OCI-LY3 (cell line): ENCODE data around the gene PREX1.

Source experiments
- EZH2phosphoT487 ChIP-seq: fragments of 200-600 bp; shearing (Covaris generic); IDR thresholded peaks from 2 replicates; pipeline ENCODE4 v1.6.1; 2018; ENCODE audit warnings: antibody characterized with exemption, mixed run types, low read depth
- TF ChIP-seq, protein P1 (sequence below): fragments of 200-600, 300-600 bp; sonication (generic); IDR thresholded peaks from 2 replicates; pipeline ENCODE4 v1.5.1; 2014; ENCODE audit warnings: antibody characterized with exemption, low read length, low read depth

DNA sequence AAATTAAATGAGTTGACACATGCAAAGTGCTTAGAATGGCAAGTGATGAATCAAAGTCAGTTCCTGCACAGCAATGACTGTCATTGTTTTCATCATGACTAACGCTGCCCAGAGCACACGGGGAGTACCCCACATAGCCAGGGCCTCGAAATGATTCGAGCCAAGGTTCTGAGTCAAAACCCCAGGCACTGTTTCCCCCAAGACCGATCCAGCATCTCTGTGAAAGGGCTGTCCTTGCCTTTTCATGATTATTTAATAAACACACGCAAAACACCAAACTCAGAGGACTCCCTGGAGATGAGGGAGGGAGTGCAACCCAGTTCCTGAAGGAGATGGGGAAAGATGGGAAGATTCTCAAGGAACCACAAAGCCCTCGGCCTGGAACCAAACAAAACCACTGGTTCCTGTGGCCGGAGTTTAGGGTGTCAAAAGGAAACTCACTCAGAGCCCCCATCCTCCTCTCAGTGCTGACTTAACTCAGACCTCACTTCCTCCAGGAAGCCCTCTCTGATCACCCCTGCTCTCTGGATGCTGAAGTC lies 3.8 kb downstream of the PREX1 start:
- TF ChIP-seq, protein P1, sequence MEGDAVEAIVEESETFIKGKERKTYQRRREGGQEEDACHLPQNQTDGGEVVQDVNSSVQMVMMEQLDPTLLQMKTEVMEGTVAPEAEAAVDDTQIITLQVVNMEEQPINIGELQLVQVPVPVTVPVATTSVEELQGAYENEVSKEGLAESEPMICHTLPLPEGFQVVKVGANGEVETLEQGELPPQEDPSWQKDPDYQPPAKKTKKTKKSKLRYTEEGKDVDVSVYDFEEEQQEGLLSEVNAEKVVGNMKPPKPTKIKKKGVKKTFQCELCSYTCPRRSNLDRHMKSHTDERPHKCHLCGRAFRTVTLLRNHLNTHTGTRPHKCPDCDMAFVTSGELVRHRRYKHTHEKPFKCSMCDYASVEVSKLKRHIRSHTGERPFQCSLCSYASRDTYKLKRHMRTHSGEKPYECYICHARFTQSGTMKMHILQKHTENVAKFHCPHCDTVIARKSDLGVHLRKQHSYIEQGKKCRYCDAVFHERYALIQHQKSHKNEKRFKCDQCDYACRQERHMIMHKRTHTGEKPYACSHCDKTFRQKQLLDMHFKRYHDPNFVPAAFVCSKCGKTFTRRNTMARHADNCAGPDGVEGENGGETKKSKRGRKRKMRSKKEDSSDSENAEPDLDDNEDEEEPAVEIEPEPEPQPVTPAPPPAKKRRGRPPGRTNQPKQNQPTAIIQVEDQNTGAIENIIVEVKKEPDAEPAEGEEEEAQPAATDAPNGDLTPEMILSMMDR = no peak
- TF ChIP-seq EZH2phosphoT487 = no peak
